Stomach (tissue), 9 donors: Measurements from ENCODE around the gene FNBP1. TPM values are rescaled to one million over a fixed set of nuclear protein-coding genes. Genes with fewer than 3 reads are reported as not detected.
"Not testable (repeated sequence)": the region's sequence is repeated elsewhere in the genome, so short reads cannot be mapped to it uniquely, and the experiment has no call there.

ENCODE experiments used
- DNase-seq, 2 donors: peaks; one replicate each; pipeline versions ENCODE4 v3.0.0 to v3.0.0-alpha.2; 2013 to 2019
- H3K27ac ChIP-seq, 5 donors: fragments of 200-600 bp in 4 of 5; sonication (generic) in 4 of 5; one replicate each; pipeline ENCODE4 v1.5.1; 2013 to 2019; ENCODE audit warnings: mild to moderate bottlenecking in 1 of 5, moderate library complexity in 1 of 5
- H3K27me3 ChIP-seq, 3 donors: fragments of 200-600 bp; sonication (generic); one replicate each; pipeline ENCODE4 v1.5.1; 2017 to 2019; ENCODE audit warnings: mixed run types in 1 of 3
- H3K36me3 ChIP-seq, 4 donors: fragments of 200-600 bp; sonication (generic); 1 replicate in 3 of 4; 2 replicates in 1 of 4; pipeline ENCODE4 v1.5.1; 2016 to 2019
- H3K4me1 ChIP-seq, 4 donors: fragments of 200-600 bp; sonication (generic); one replicate each; pipeline ENCODE4 v1.5.1; 2016 to 2019
- H3K4me3 ChIP-seq, 4 donors: fragments of 200-600 bp; sonication (generic) in 3 of 4; one replicate each; pipeline ENCODE4 v1.5.1; 2016 to 2019; ENCODE audit warnings: mild to moderate bottlenecking in 1 of 4
- H3K9me3 ChIP-seq, 4 donors: fragments of 200-600 bp; sonication (generic); one replicate each; pipeline ENCODE4 v1.5.1; 2016 to 2019
- EP300 ChIP-seq: sonication (generic); formaldehyde crosslinking; IDR thresholded peaks from one replicate; pipeline ENCODE4 v1.6.1; 2017; ENCODE audit warnings: antibody characterized with exemption
- POLR2A ChIP-seq, 4 donors: fragments of 450-650 bp; IDR thresholded peaks; one replicate each; pipeline ENCODE4 v1.6.1; 2016; ENCODE audit warnings: antibody characterized with exemption in 4 of 4, control low read depth in 2 of 4, mild to moderate bottlenecking in 1 of 4, moderate library complexity in 1 of 4
- POLR2AphosphoS5 ChIP-seq, 3 donors: sonication (generic); formaldehyde crosslinking; IDR thresholded peaks; one replicate each; pipeline ENCODE4 v1.6.1; 2016; ENCODE audit warnings: antibody characterized with exemption in 3 of 3
- WGBS, 5 donors: extraction: QIAGEN DNeasy Blood & Tissue Kit in 3 of 5; methylation state at CpG; one replicate each; pipeline versions ENCODE4 v1.1.5 to v1.1.7; 2013 to 2018; 5-methylcytosine and 5-hydroxymethylcytosine counted together
- intact Hi-C: fragments of 100-400 bp; cut with DNase I; formaldehyde crosslinking; loops from one replicate; pipeline ENCODE4 v1.15.1; 2023; ENCODE audit warnings: low total_unique reads
- polyA plus RNA-seq, 3 donors: library from polyadenylated mRNA; stranded (reverse); fragments of 200-250 nt; gene quantifications; one replicate each; pipeline ENCODE4 v1.2.3, GENCODE V29; 2013
- total RNA-seq, 5 donors: library from RNA; depleted of rRNA; stranded (reverse); fragments of >200 nt; gene quantifications; one replicate each; pipeline versions ENCODE4 v1.1.0 to v1.2.3, GENCODE V29; 2014 to 2016
- TF ChIP-seq, protein P1 (sequence below), 7 experiments: fragments of 450-650 bp in 4 of 7; fragments of 200-600 bp in 3 of 7; sonication (generic) in 3 of 7; IDR thresholded peaks; one replicate each; pipeline ENCODE4 v1.5.1; 2016 to 2019; ENCODE audit warnings: antibody characterized with exemption in 7 of 7, control low read depth in 2 of 7, mild to moderate bottlenecking in 1 of 7
- donor health status: healthy with polysubstance abuse.
- donor health status: Bipolar disorder and iron deficiency.
- donor health status: healthy.

Gene FNBP1
- total and polyA plus RNA-seq, 8 donors: 9.0 to 129 (median 57.3) TPM

DNA sequence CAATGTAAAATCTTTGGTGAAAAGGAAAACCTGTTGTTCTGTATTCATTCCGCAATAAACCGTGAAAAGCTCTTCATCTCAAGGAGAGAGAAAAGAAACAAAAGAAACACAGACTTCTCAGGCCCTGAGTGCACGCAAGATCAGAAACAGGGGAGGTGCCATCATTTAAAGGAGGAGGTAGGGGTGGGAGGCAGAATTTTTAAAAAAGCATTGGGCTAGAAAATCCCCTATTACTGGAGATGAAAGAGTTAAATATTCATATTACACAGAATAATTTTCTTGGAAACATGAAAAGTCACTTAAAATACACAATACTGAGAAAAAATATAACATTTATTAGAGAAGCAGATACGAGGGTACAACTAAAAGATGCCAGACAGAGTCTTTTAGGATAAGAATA lies 151.4 kb downstream of the FNBP1 start:
- no peaks in the 10 kb centered on the region for H3K27me3 ChIP-seq
- peak overlapping the region in 4 of 5 donors; percentile 74 to 92 (median 86) for H3K27ac ChIP-seq
- 62 to 77% (median 67%) methylated on average over 4 of the region's 4 CpGs for WGBS, 5 donors
- H3K4me3 ChIP-seq: no peak overlapping the region
- DNase-seq: no peak
- intact Hi-C loops: no loop called here
- no peaks in the 10 kb centered on the region for H3K9me3 ChIP-seq
- peaks cover 8 to 58% (median 43%) of the 10 kb centered on the region in 4 donors for H3K36me3 ChIP-seq
- peaks cover 20 to 65% (median 29%) of the 10 kb centered on the region in 4 donors for H3K4me1 ChIP-seq
- TF ChIP-seq POLR2AphosphoS5 (IDR thresholded peaks at IDR 0.05): no peak
- TF ChIP-seq EP300: no peak
- TF ChIP-seq POLR2A (IDR thresholded peaks at IDR 0.05): no peak

DNA sequence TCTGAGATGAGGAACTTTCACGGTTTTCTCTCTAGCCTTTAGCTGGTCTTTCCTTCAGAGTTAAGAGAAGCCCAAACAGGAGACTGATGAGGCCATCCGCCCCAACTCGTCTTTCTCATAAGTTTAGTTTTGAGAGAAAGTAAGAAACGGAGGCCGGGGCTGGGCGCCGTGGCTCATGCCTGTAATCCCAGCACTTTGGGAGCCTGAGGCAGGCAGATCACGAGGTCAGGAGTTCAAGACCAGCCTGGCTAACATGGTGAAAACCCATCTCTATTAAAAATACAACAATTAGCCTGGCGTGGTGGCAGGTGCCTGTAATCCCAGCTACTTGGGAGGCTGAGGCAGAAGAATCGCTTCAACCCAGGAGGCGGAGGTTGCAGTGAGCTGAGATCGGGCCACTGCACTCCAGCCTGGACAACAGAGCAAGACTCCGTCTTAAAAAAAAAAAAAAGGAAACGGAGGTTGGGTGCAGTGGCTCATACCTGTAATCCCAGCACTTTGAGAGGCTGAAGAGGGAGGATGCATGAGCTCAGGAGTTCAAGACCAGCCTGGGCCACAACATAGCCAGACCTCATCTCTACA lies 152.2 kb downstream of the FNBP1 start:
- H3K27me3 ChIP-seq, intact Hi-C loops, DNase-seq, H3K9me3 ChIP-seq: not testable (repeated sequence)
- WGBS, 5 donors: 74 to 88% (median 77%) methylated on average over 13 to 14 of the region's 14 CpGs
- H3K27ac ChIP-seq: peak overlapping the region in 4 of 5 donors; percentile 74 to 92 (median 86)
- peaks cover 28 to 72% (median 36%) of the 10 kb centered on the region in 4 donors for H3K4me1 ChIP-seq
- H3K4me3 ChIP-seq: peak overlapping the region in 3 of 4 donors; percentile 3 to 25 (median 22)
- H3K36me3 ChIP-seq: peaks cover 5 to 51% (median 36%) of the 10 kb centered on the region in 4 donors

DNA sequence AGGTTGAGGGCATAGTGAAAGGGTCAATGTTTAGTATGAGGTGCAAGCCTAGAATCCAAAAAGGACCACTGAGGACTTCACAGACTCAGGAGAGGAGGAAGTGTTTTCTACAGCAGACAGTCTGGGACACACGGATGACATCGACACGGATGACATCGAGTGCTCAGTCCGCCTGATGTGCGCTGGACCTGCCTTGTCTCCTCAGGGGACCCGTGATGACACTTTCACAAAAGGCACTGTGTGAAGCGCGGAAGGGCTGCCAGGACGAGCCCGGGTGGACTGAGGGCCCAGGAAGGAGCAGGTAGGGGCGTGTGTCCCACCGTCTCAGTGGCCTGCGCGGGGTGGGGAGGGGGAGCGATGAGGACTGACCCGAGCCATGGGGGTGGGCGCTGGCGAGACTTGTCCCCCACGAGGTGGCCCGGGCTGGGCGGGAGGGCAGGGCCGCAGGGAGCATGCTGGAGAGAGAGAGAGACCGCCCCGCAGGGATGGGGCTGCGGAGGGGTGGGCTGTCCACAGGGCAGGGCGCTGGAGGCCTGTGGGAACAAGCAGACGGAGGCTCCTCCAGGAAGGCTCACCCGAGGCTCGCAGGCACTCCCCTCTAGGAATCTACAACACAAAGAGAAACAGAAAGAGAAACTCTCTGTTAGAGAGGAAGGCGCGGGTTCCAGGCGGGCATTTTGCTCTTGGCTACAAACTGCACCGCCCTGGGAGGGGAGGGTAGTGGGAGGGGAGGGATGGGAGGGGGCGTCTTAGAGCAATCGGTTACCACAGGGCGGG lies 152.9 kb downstream of the FNBP1 start:
- TF ChIP-seq POLR2A (IDR thresholded peaks at IDR 0.05) (no peak), EP300 (no peak), POLR2AphosphoS5 (IDR thresholded peaks at IDR 0.05) (no peak)
- TF ChIP-seq, protein P1, sequence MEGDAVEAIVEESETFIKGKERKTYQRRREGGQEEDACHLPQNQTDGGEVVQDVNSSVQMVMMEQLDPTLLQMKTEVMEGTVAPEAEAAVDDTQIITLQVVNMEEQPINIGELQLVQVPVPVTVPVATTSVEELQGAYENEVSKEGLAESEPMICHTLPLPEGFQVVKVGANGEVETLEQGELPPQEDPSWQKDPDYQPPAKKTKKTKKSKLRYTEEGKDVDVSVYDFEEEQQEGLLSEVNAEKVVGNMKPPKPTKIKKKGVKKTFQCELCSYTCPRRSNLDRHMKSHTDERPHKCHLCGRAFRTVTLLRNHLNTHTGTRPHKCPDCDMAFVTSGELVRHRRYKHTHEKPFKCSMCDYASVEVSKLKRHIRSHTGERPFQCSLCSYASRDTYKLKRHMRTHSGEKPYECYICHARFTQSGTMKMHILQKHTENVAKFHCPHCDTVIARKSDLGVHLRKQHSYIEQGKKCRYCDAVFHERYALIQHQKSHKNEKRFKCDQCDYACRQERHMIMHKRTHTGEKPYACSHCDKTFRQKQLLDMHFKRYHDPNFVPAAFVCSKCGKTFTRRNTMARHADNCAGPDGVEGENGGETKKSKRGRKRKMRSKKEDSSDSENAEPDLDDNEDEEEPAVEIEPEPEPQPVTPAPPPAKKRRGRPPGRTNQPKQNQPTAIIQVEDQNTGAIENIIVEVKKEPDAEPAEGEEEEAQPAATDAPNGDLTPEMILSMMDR (IDR thresholded peaks at IDR 0.05): no peak
- WGBS, 5 donors: 62 to 79% (median 71%) methylated on average over 27 to 37 of the region's 37 CpGs
- DNase-seq: peak; percentile 47 to 75
- peak overlapping the region; percentile 32 to 92 (median 85) for H3K27ac ChIP-seq
- intact Hi-C loops: loop anchor here (10.0 kb wide), 1 partner anchor 155 kb away; the partner anchor contains the start of gene FNBP1
- H3K9me3 ChIP-seq: no peaks in the 10 kb centered on the region
- H3K27me3 ChIP-seq: no peaks in the 10 kb centered on the region
- peak overlapping the region in 3 of 4 donors; percentile 3 to 25 (median 22) for H3K4me3 ChIP-seq
- H3K36me3 ChIP-seq: peaks cover 0 to 44% (median 29%) of the 10 kb centered on the region in 4 donors
- H3K4me1 ChIP-seq: peaks cover 34 to 79% (median 42%) of the 10 kb centered on the region in 4 donors

DNA sequence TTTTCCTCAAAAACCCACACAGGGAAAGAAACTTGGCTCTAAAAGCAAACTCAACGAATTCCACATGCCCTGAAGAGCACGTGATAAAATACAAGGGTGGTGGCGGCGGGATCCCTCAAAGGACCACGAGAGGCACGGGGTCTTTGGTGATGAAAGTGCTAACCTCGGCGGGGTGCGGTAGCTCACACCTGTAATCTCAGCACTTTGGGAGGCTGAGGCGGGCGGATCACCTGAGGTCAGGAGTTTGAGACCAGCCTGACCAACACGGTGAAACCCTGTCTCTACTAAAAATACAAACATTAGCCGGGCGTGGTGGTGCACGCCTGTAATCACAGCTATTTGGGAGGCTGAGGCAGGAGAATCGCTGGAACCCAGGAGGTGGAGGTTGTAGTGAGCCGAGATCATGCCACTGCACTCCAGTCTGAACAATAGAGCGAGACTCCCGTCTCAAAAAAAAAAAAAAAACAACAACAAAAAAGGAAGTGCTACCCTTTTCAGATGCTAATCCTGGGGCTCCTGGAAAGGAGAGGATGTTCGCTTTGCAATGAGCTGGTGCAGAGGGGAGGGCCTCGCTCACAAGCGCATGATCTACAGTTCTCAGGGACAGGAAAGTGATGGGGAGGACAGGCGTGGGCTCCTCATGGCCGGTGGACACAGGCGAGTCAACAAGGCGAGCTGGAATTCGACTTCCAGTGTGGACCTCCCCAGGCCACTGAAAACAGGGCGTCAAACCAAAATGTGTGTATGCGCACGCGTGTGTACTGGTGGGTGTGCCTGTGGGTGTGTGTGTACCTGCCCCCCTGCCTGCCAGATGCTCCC lies 153.7 kb downstream of the FNBP1 start:
- intact Hi-C loops: loop anchor here (10.0 kb wide), 1 partner anchor 155 kb away; the partner anchor contains the start of gene FNBP1
- no peaks in the 10 kb centered on the region for H3K27me3 ChIP-seq
- H3K36me3 ChIP-seq: peaks cover 0 to 36% (median 21%) of the 10 kb centered on the region in 4 donors
- no peak overlapping the region for H3K4me3 ChIP-seq
- TF ChIP-seq EP300: no peak
- TF ChIP-seq POLR2AphosphoS5 (IDR thresholded peaks at IDR 0.05): no peak
- TF ChIP-seq, protein P1 (IDR thresholded peaks at IDR 0.05): no peak
- no peak for TF ChIP-seq POLR2A (IDR thresholded peaks at IDR 0.05)
- no peaks in the 10 kb centered on the region for H3K9me3 ChIP-seq
- no peak for DNase-seq
- WGBS, 5 donors: 78 to 87% (median 82%) methylated on average over 31 of the region's 31 CpGs
- peak overlapping the region; percentile 0 to 92 (median 85) for H3K27ac ChIP-seq
- H3K4me1 ChIP-seq: peaks cover 39 to 87% (median 50%) of the 10 kb centered on the region in 4 donors
